Measurements from ENCODE around the gene ANKRD44. TPM values are rescaled to one million over a fixed set of nuclear protein-coding genes. Genes with fewer than 3 reads are reported as not detected.

Gene ANKRD44
- total RNA-seq, 1 donor from 2014 or later: 4.0 TPM

GRCh38 chr2:197097578-197098366 lies 212.8 kb downstream of the ANKRD44 start:
- DNase-seq (ENCODE audit: low spot score, unreplicated experiment): no peak

DNA sequence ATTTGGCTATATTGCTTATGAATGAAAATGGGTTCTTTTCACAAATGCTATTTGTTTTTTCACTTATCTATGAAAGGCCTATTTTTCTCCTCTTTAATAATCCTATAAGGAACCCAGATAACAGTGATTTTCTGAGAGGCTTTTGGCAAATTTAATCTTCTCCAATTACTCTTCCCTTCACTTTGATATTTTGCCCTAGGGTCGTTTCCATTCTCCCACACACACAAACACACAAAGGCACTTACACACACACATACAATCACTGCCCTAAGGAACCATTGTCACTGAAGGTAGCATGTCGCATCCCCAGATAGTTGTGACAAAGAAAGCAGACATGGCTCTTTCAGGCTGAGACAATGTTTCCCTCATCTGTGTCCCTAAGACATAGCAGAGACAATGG lies 213.9 kb downstream of the ANKRD44 start:
- Mint-ChIP-seq H3K4me1 (ENCODE audit: low read depth) (no peaks in the 10 kb centered on the region), H3K36me3 (ENCODE audit: insufficient read depth) (no peaks in the 10 kb centered on the region), H3K27ac (no peak overlapping the region), H3K27me3 (no peaks in the 10 kb centered on the region), H3K4me3 (ENCODE audit: low read depth) (no peak overlapping the region), H3K9me3 (ENCODE audit: low read depth) (no peaks in the 10 kb centered on the region)
- DNase-seq (ENCODE audit: low spot score, unreplicated experiment): no peak
- no peak for TF ChIP-seq CTCF (IDR thresholded peaks at IDR 0.05; ENCODE audit: unreplicated experiment)

More at GRCh38 chr2:197097578-197098366, 212.8 kb downstream of the ANKRD44 start:
- H3K27ac Mint-ChIP-seq: no peak overlapping the region
- no peak for TF ChIP-seq CTCF (IDR thresholded peaks at IDR 0.05; ENCODE audit: unreplicated experiment)
- no peaks in the 10 kb centered on the region for H3K27me3 Mint-ChIP-seq
- no peak overlapping the region for H3K4me3 Mint-ChIP-seq (ENCODE audit: low read depth)
- no peaks in the 10 kb centered on the region for H3K36me3 Mint-ChIP-seq (ENCODE audit: insufficient read depth)
- no peaks in the 10 kb centered on the region for H3K4me1 Mint-ChIP-seq (ENCODE audit: low read depth)
- no peaks in the 10 kb centered on the region for H3K9me3 Mint-ChIP-seq (ENCODE audit: low read depth)

DNA sequence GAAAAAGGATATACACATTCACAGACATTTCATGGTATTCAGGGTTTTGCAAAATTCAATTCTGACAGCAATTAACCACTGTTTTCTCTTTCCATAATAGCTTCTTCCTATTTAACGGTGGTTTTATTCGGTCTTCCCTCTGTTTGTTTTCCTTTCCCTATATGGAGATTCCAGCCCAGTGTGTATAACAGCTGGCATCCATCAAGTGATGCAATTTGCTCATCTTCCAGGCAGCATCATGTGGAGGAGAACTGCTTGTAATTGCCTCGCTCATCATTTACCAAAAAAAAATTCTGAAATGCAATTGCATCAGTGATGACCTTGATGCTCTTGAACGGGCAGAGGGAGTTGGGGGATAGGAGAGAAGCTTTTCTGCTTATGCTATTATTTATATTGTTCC lies 218.1 kb downstream of the ANKRD44 start:
- no peak overlapping the region for H3K27ac Mint-ChIP-seq
- H3K27me3 Mint-ChIP-seq: no peaks in the 10 kb centered on the region
- no peak for TF ChIP-seq CTCF (IDR thresholded peaks at IDR 0.05; ENCODE audit: unreplicated experiment)

DNA sequence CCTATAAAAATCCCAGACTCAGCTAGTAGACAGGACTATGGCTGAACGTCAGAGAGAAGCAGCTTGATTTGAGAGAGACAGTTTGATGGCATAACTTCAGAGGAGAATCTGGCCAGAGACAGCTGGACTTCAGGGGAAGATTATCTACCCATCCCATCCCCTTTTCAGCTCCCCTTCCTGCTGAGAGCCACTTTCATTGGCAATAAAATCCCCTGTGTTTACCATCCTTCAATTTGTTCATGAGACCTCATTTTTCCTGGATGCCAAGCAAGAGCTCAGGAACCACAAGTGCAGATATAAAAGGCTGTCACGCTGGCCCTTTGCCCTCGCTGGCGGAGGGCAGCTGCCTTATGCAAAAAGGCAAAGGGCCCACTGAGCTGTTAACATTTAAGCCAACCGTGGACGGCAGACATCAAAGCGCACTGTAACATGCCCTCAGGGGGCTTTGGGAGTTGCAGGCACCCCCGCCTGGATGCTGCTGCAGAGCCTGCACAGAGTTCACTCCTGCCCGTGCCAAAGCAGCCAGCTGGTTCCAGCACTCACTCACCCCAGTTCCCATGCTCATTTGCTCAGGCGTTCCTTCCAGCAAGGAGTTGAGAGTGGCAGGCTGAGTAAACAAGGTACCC lies 219.7 kb downstream of the ANKRD44 start:
- no peaks in the 10 kb centered on the region for H3K9me3 Mint-ChIP-seq (ENCODE audit: low read depth)
- no peak for TF ChIP-seq CTCF (IDR thresholded peaks at IDR 0.05; ENCODE audit: unreplicated experiment)
- H3K27ac Mint-ChIP-seq: no peak overlapping the region
- peaks cover 5% of the 10 kb centered on the region for H3K4me1 Mint-ChIP-seq (ENCODE audit: low read depth)
- H3K36me3 Mint-ChIP-seq (ENCODE audit: insufficient read depth): no peaks in the 10 kb centered on the region
- no peak for DNase-seq (ENCODE audit: low spot score, unreplicated experiment)
- no peak overlapping the region for H3K4me3 Mint-ChIP-seq (ENCODE audit: low read depth)
- no peaks in the 10 kb centered on the region for H3K27me3 Mint-ChIP-seq

More for the DNA sequence above, 218.1 kb downstream of the ANKRD44 start:
- no peak for DNase-seq (ENCODE audit: low spot score, unreplicated experiment)
- H3K9me3 Mint-ChIP-seq (ENCODE audit: low read depth): no peaks in the 10 kb centered on the region
- H3K4me3 Mint-ChIP-seq (ENCODE audit: low read depth): no peak overlapping the region
- H3K4me1 Mint-ChIP-seq (ENCODE audit: low read depth): peaks cover 5% of the 10 kb centered on the region
- H3K36me3 Mint-ChIP-seq (ENCODE audit: insufficient read depth): no peaks in the 10 kb centered on the region

- Mint-ChIP-seq H3K4me3 (ENCODE audit: low read depth) (no peak overlapping the region), H3K36me3 (ENCODE audit: insufficient read depth) (no peaks in the 10 kb centered on the region), H3K27ac (no peak overlapping the region), H3K27me3 (no peaks in the 10 kb centered on the region), H3K4me1 (ENCODE audit: low read depth) (peaks cover 5% of the 10 kb centered on the region), H3K9me3 (ENCODE audit: low read depth) (no peaks in the 10 kb centered on the region)
- DNase-seq (ENCODE audit: low spot score, unreplicated experiment): no peak
- no peak for TF ChIP-seq CTCF (IDR thresholded peaks at IDR 0.05; ENCODE audit: unreplicated experiment)
Measured at GRCh38 chr2:197089655-197090054, 220.9 kb downstream of the ANKRD44 start.
